HepG2 (cell line): ENCODE data around the gene SGCE. TPM values are rescaled to one million over a fixed set of nuclear protein-coding genes. Genes with fewer than 3 reads are reported as not detected.

Source experiments
- ATAC-seq: fragments of 200-7000 bp; cut with Tn5 transposase; 3 replicates; pipeline ENCODE4 v1.9.1; 2020; ENCODE audit warnings: mild to moderate bottlenecking, moderate library complexity
- BruUV-seq: library from RNA; stranded (reverse); fragments of 400-500 nt; replicated peaks from 2 replicates; lab custom pipeline; 2021; lab: Mats Ljungman, UMichigan
- CTCF ChIA-PET: fragments of 300-600 bp; formaldehyde crosslinking; extraction: SDS; loops from one replicate; lab custom pipeline; 2021; ENCODE audit warnings: low total read pairs, inconsistent platforms, low intra/inter-chr PET ratio; lab: Yijun Ruan, JAX
- POLR2A ChIA-PET: fragments of 350-600 bp; sonication (Branson Sonifier 250); formaldehyde crosslinking; loops from one replicate; lab custom pipeline; 2020; ENCODE audit warnings: antibody characterized with exemption, inconsistent platforms; lab: Yijun Ruan, JAX
- DNase-seq: peaks from one replicate; pipeline ENCODE4 v3.0.0-alpha.2; 2015; ENCODE audit warnings: low spot score
- FAIRE-seq: peaks from 3 replicates; lab custom pipeline; 2011; peaks lifted over from hg19 to GRCh38; lab: Jason Lieb, UNC
- H2AFZ ChIP-seq: one replicate; pipeline ENCODE4 v1.6.1; 2011; ENCODE audit warnings: low read length, inconsistent platforms
- H3K27ac ChIP-seq: fragments of 300-600 bp; 3 replicates; pipeline ENCODE4 v1.8.0; 2011; ENCODE audit warnings: mixed run types, mild to moderate bottlenecking, mixed read lengths, low read length, inconsistent platforms; ENCODE audit not compliant: insufficient read depth; ENCODE audit errors: extremely low read length
- H3K27me3 ChIP-seq, 2 experiments: fragments of 200-600 bp in 1 of 2; 2 replicates in 1 of 2; 3 replicates in 1 of 2; pipeline versions ENCODE4 v1.6.0 to v1.8.0; 2011; ENCODE audit warnings: low read length in 2 of 2, mild to moderate bottlenecking in 2 of 2, moderate library complexity in 2 of 2, inconsistent platforms in 1 of 2; ENCODE audit not compliant: insufficient read depth in 2 of 2, control insufficient read depth in 1 of 2
- H3K36me3 ChIP-seq, 2 experiments: fragments of 200-600 bp in 1 of 2; replicated peaks in 1 of 2; 2 replicates in 1 of 2; 3 replicates in 1 of 2; pipeline versions ENCODE4 v1.5.1 to v1.8.0; 2011; ENCODE audit warnings: low read length in 2 of 2, inconsistent platforms in 1 of 2; ENCODE audit not compliant: insufficient read depth in 2 of 2, control insufficient read depth in 1 of 2
- H3K4me1 ChIP-seq: 2 replicates; pipeline ENCODE4 v1.5.1; 2012; ENCODE audit warnings: low read length, inconsistent platforms; ENCODE audit not compliant: insufficient read depth
- H3K4me2 ChIP-seq: 2 replicates; pipeline ENCODE4 v1.6.0; 2011; ENCODE audit warnings: low read depth, low read length, inconsistent platforms
- H3K4me3 ChIP-seq, 3 experiments: fragments of 200-600 bp in 1 of 3; sonication (generic), shearing (Covaris generic) in 1 of 3; replicated peaks in 1 of 3; 2 replicates each; pipeline ENCODE4 v1.5.1; 2011 to 2016; ENCODE audit warnings: low read length in 3 of 3, inconsistent platforms in 2 of 3, low read depth in 2 of 3, mild to moderate bottlenecking in 2 of 3, control low read depth in 1 of 3, mixed read lengths in 1 of 3; ENCODE audit not compliant: insufficient read depth in 1 of 3
- H3K79me2 ChIP-seq: one replicate; pipeline ENCODE4 v1.6.1; 2011; ENCODE audit warnings: low read length, inconsistent platforms; ENCODE audit not compliant: insufficient read depth
- H3K9ac ChIP-seq: 2 replicates; pipeline ENCODE4 v1.6.0; 2011; ENCODE audit warnings: mild to moderate bottlenecking, low read depth, low read length, inconsistent platforms; ENCODE audit not compliant: insufficient read depth
- H3K9me3 ChIP-seq: 2 replicates; pipeline ENCODE4 v1.5.1; 2012; ENCODE audit warnings: mild to moderate bottlenecking, low read length
- H4K20me1 ChIP-seq: 2 replicates; pipeline ENCODE4 v1.6.0; 2011; ENCODE audit warnings: inconsistent platforms, mild to moderate bottlenecking, low read length, moderate library complexity; ENCODE audit not compliant: insufficient read depth
- CHD4 ChIP-seq: fragments of 200-600 bp; sonication (generic); IDR thresholded peaks from 2 replicates; pipeline ENCODE4 v1.7.0; 2017; ENCODE audit warnings: mild to moderate bottlenecking, low read length, borderline replicate concordance
- ELF3 ChIP-seq: IDR thresholded peaks from 2 replicates; pipeline ENCODE4 v1.6.1; 2016; ENCODE audit warnings: missing genetic modification reagents, missing compliant biosample characterization
- EP300 ChIP-seq, 3 experiments: sonication (generic) in 1 of 3; formaldehyde crosslinking in 1 of 3; IDR thresholded peaks; 2 replicates each; pipeline versions ENCODE4 v1.5.1 to v1.6.1; 2011 to 2020; ENCODE audit warnings: low read depth in 2 of 3, low read length in 2 of 3, borderline replicate concordance in 1 of 3, improper control_type of control experiment in 1 of 3, mild to moderate bottlenecking in 1 of 3, missing genetic modification reagents in 1 of 3, moderate library complexity in 1 of 3
- HDAC2 ChIP-seq: sonication (generic); formaldehyde crosslinking; IDR thresholded peaks from 2 replicates; pipeline ENCODE4 v1.4.0; 2020; ENCODE audit warnings: missing genetic modification reagents
- PITX1 ChIP-seq: sonication (generic); formaldehyde crosslinking; IDR thresholded peaks from 2 replicates; pipeline ENCODE4 v1.5.1; 2020; ENCODE audit warnings: mild to moderate bottlenecking, missing genetic modification reagents
- SALL1 ChIP-seq: sonication (generic); formaldehyde crosslinking; IDR thresholded peaks from 2 replicates; pipeline ENCODE4 v1.8.0; 2022; ENCODE audit warnings: mild to moderate bottlenecking, missing genetic modification reagents
- SKI ChIP-seq: fragments of 450-650 bp; IDR thresholded peaks from one replicate; pipeline ENCODE4 v1.6.1; 2018; ENCODE audit warnings: mild to moderate bottlenecking; ENCODE audit not compliant: partially characterized antibody
- SOX5 ChIP-seq: IDR thresholded peaks from 2 replicates; pipeline ENCODE4 v1.6.1; 2016; ENCODE audit warnings: borderline replicate concordance
- TBL1XR1 ChIP-seq: fragments of 150-350 bp; IDR thresholded peaks from 2 replicates; pipeline ENCODE4 v1.6.1; 2014; ENCODE audit warnings: borderline replicate concordance, low read length; ENCODE audit not compliant: partially characterized antibody
- ZKSCAN8 ChIP-seq: IDR thresholded peaks from 2 replicates; pipeline ENCODE4 v1.6.1; 2016; ENCODE audit warnings: borderline replicate concordance, missing genetic modification reagents, missing compliant biosample characterization
- ZNF563 ChIP-seq: sonication (generic); formaldehyde crosslinking; IDR thresholded peaks from 2 replicates; pipeline ENCODE4 v1.8.0; 2022; ENCODE audit warnings: mild to moderate bottlenecking, moderate library complexity, missing genetic modification reagents
- whole genome bisulfite sequencing: methylation state at CpG from one replicate; pipeline ENCODE4 v1.1.6; 2017; ENCODE audit warnings: low lambda C conversion rate; 5-methylcytosine and 5-hydroxymethylcytosine counted together
- in situ Hi-C: cut with HindIII; loops from 2 replicates; pipeline ENCODE4 v1.10.0; 2017; ENCODE audit warnings: low pct_unique_long_range_greater_than_20kb; ENCODE audit not compliant: extremely low pct_ligation_motif_present
- intact Hi-C: fragments of 100-400 bp; cut with micrococcal nuclease; formaldehyde crosslinking; loops from one replicate; pipeline ENCODE4 v1.10.0; 2022; ENCODE audit not compliant: unreplicated experiment
- polyA plus RNA-seq, 8 experiments: library from polyadenylated mRNA; depleted of rRNA in 3 of 8; stranded (reverse) in 7 of 8; unstranded in 1 of 8; fragments of >200 nt; fragmentation: Illumina TruSeq in 4 of 8; extraction: Trizol in 4 of 8; gene quantifications; 2 replicates each; pipeline versions ENCODE4 v1.2.1 to v1.2.3, GENCODE V29; 2011 to 2016; ENCODE audit warnings: low read depth in 4 of 8, missing spikeins in 1 of 8, mixed read lengths in 1 of 8; ENCODE audit not compliant: insufficient read depth in 1 of 8
- total RNA-seq, 5 experiments: library from RNA; depleted of rRNA; stranded (reverse); fragments of >200 nt; fragmentation: Illumina TruSeq; extraction: Trizol; gene quantifications; 2 replicates each; pipeline ENCODE4 v1.2.3, GENCODE V29; 2016; ENCODE audit warnings: low read depth in 1 of 5
- TF ChIP-seq, protein P1 (sequence below): IDR thresholded peaks from 2 replicates; pipeline ENCODE4 v1.6.1; 2016; ENCODE audit warnings: control low read depth
- TF ChIP-seq, protein P2 (sequence below): IDR thresholded peaks from 2 replicates; pipeline ENCODE4 v1.6.1; 2016; ENCODE audit warnings: low read depth
- TF ChIP-seq, protein P3 (sequence below): sonication (generic); formaldehyde crosslinking; IDR thresholded peaks from 2 replicates; pipeline ENCODE4 v1.8.1; 2023; ENCODE audit warnings: mild to moderate bottlenecking, moderate library complexity, missing genetic modification reagents
- TF ChIP-seq, protein P4 (sequence below): sonication (generic); formaldehyde crosslinking; IDR thresholded peaks from 2 replicates; pipeline ENCODE4 v1.4.0; 2020; ENCODE audit warnings: missing genetic modification reagents
- TF ChIP-seq, protein P5 (sequence below): sonication (generic); formaldehyde crosslinking; IDR thresholded peaks from 2 replicates; pipeline ENCODE4 v1.4.0; 2020; ENCODE audit warnings: missing genetic modification reagents
- TF ChIP-seq, protein P6 (sequence below): sonication (generic); formaldehyde crosslinking; IDR thresholded peaks from 2 replicates; pipeline ENCODE4 v1.5.1; 2020; ENCODE audit warnings: mild to moderate bottlenecking, moderate library complexity, missing genetic modification reagents

The SGCE gene
- total and polyA plus RNA-seq, 2 of the 13 experiments (the other 11 are each of a cell fraction or from before 2014, with no cell fraction given): 52.3 to 71.1 TPM

DNA sequence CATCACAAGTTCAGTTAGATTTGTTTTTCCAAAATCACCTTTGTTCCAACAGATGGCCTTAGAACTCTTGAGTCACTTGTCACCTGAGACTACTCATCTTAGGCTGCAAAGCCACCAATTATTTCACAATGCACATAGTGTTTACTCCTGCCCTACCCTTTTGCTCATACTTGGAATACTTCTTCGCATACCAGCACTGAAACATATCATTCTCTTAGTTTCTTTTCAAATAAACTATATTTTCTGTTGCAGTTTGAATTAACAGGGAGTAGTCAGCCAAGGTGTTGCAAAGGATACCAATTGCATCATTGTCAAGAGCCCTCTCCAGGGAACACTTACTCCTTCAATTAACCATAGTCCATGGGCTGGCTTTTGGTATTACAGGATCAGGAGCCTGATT lies 75.3 kb downstream of the SGCE start:
- peak; percentile 93 for DNase-seq
- Histone ChIP-seq H3K4me2 (peak overlapping the region; percentile 37), H3K9me3 (peaks cover 8% of the 10 kb centered on the region), H3K36me3 (no peaks in the 10 kb centered on the region; a peak in 1 of 5 replicates), H3K4me3 (peak overlapping the region in 1 of 3 experiments; percentile 19; a peak in 1 of 6 replicates), H3K4me1 (peaks cover 61% of the 10 kb centered on the region), H2AFZ (no peak overlapping the region), H3K9ac (no peak overlapping the region), H3K79me2 (no peaks in the 10 kb centered on the region), H3K27me3 (no peaks in the 10 kb centered on the region), H3K27ac (peak overlapping the region; percentile 57), H4K20me1 (no peaks in the 10 kb centered on the region)
- ATAC-seq: peak; percentile 96
- CTCF ChIA-PET: no interaction called here
- POLR2A ChIA-PET: interaction anchor here (1.4 kb wide), 1 partner anchor 18 kb away, joined by 3 read pairs; no protein-coding TSS in a partner anchor
- WGBS: 8% methylated on average over 1 of the region's 1 CpG
- intact Hi-C loops: loop anchor here (5.0 kb wide), 1 partner anchor 42 kb away; no protein-coding TSS in a partner anchor
- peak; percentile 47 for FAIRE-seq
- in situ Hi-C loops: no loop called here
- BruUV-seq: no TSS peak
- peak; percentile 63 to 90; a peak in 3 of 4 replicates for TF ChIP-seq EP300 (IDR thresholded peaks at IDR 0.05; ENCODE audit: low read depth in 2 of 2, low read length in 2 of 2)
- TF ChIP-seq EP300 (CRISPR knock-in tag; IDR thresholded peaks at IDR 0.05; ENCODE audit: borderline replicate concordance): peak; percentile 91
- TF ChIP-seq, protein P1, sequence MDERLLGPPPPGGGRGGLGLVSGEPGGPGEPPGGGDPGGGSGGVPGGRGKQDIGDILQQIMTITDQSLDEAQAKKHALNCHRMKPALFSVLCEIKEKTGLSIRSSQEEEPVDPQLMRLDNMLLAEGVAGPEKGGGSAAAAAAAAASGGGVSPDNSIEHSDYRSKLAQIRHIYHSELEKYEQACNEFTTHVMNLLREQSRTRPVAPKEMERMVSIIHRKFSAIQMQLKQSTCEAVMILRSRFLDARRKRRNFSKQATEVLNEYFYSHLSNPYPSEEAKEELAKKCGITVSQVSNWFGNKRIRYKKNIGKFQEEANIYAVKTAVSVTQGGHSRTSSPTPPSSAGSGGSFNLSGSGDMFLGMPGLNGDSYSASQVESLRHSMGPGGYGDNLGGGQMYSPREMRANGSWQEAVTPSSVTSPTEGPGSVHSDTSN (CRISPR knock-in tag): no peak
- TF ChIP-seq, protein P2, sequence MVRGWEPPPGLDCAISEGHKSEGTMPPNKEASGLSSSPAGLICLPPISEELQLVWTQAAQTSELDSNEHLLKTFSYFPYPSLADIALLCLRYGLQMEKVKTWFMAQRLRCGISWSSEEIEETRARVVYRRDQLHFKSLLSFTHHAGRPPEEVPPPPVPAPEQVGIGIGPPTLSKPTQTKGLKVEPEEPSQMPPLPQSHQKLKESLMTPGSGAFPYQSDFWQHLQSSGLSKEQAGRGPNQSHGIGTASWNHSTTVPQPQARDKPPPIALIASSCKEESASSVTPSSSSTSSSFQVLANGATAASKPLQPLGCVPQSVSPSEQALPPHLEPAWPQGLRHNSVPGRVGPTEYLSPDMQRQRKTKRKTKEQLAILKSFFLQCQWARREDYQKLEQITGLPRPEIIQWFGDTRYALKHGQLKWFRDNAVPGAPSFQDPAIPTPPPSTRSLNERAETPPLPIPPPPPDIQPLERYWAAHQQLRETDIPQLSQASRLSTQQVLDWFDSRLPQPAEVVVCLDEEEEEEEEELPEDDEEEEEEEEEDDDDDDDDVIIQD: peak; percentile 93
- TF ChIP-seq, protein P3, sequence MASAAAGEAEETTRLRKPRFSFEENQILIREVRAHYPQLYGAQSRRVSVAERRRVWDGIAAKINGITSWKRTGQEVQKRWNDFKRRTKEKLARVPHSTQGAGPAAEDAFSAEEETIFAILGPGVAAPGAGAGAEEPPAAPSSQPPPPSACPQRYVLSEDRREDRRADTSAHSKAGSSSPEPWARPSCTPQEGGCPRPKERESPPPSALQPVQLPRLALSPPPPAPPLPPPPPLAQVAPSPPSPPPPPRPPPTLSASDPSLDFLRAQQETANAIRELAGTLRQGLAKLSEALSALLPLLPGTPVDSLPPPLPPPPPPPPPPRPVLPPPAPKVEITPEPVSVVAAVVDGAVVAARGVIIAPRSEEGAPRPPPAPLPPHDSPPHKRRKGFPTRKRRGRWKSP (CRISPR knock-in tag): peak; percentile 39; the same call in 1 of the 2 replicates
- peak; percentile 89 for TF ChIP-seq HDAC2 (CRISPR knock-in tag)
- no peak for TF ChIP-seq SKI
- peak; percentile 60; the same call in 1 of the 2 replicates for TF ChIP-seq ZKSCAN8 (CRISPR knock-in tag)
- peak; percentile 31; the same call in 1 of the 2 replicates for TF ChIP-seq ELF3
- TF ChIP-seq, protein P4, sequence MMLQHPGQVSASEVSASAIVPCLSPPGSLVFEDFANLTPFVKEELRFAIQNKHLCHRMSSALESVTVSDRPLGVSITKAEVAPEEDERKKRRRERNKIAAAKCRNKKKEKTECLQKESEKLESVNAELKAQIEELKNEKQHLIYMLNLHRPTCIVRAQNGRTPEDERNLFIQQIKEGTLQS: peak; percentile 87
- no peak for TF ChIP-seq TBL1XR1
- TF ChIP-seq, protein P5, sequence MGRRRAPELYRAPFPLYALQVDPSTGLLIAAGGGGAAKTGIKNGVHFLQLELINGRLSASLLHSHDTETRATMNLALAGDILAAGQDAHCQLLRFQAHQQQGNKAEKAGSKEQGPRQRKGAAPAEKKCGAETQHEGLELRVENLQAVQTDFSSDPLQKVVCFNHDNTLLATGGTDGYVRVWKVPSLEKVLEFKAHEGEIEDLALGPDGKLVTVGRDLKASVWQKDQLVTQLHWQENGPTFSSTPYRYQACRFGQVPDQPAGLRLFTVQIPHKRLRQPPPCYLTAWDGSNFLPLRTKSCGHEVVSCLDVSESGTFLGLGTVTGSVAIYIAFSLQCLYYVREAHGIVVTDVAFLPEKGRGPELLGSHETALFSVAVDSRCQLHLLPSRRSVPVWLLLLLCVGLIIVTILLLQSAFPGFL: no peak
- no peak for TF ChIP-seq ZNF563 (CRISPR knock-in tag)
- TF ChIP-seq, protein P6, sequence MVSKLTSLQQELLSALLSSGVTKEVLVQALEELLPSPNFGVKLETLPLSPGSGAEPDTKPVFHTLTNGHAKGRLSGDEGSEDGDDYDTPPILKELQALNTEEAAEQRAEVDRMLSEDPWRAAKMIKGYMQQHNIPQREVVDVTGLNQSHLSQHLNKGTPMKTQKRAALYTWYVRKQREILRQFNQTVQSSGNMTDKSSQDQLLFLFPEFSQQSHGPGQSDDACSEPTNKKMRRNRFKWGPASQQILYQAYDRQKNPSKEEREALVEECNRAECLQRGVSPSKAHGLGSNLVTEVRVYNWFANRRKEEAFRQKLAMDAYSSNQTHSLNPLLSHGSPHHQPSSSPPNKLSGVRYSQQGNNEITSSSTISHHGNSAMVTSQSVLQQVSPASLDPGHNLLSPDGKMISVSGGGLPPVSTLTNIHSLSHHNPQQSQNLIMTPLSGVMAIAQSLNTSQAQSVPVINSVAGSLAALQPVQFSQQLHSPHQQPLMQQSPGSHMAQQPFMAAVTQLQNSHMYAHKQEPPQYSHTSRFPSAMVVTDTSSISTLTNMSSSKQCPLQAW (CRISPR knock-in tag): 0 out of 2 replicates have a peak, but pooled peaks have one; percentile 25
- no peak; the same call in 1 of the 2 replicates for TF ChIP-seq CHD4
- 0 out of 2 replicates have a peak, but pooled peaks have one; percentile 47 for TF ChIP-seq PITX1
- TF ChIP-seq SOX5 (CRISPR knock-in tag): peak; percentile 91
- TF ChIP-seq SALL1 (CRISPR knock-in tag): peak; percentile 69; the same call in 1 of the 2 replicates
